Mesenchymal stem cell (in vitro differentiated cells and primary cell): ENCODE data around the gene ARSG.

Experiments
- DNase-seq: peaks from one replicate; pipeline ENCODE4 v3.0.0-alpha.2; 2013
- H2AFZ ChIP-seq: one replicate; pipeline ENCODE4 v1.6.1; 2013; ENCODE audit warnings: low read depth, mild to moderate bottlenecking, control low read depth, inconsistent platforms, low read length, moderate library complexity
- H2AK5ac ChIP-seq: 2 replicates; pipeline ENCODE4 v1.6.1; 2013; ENCODE audit warnings: low read length, moderate library complexity, mild to moderate bottlenecking, inconsistent platforms; ENCODE audit not compliant: severe bottlenecking
- H2BK120ac ChIP-seq: one replicate; pipeline ENCODE4 v1.6.1; 2013; ENCODE audit warnings: low read depth, mild to moderate bottlenecking, inconsistent platforms, low read length, moderate library complexity
- H2BK12ac ChIP-seq, 2 experiments: one replicate each; pipeline ENCODE4 v1.6.1; 2013; ENCODE audit warnings: inconsistent platforms in 2 of 2, low read length in 2 of 2, mild to moderate bottlenecking in 2 of 2, moderate library complexity in 2 of 2, control low read depth in 1 of 2
- H2BK15ac ChIP-seq: one replicate; pipeline ENCODE4 v1.6.1; 2013; ENCODE audit warnings: mild to moderate bottlenecking, low read depth, inconsistent platforms; ENCODE audit not compliant: poor library complexity, severe bottlenecking
- H2BK5ac ChIP-seq: 2 replicates; pipeline ENCODE4 v1.6.1; 2013; ENCODE audit warnings: low read depth, mild to moderate bottlenecking, low read length, control low read depth, inconsistent platforms; ENCODE audit not compliant: poor library complexity, severe bottlenecking
- H3K14ac ChIP-seq, 2 experiments: one replicate each; pipeline ENCODE4 v1.6.1; 2013; ENCODE audit warnings: inconsistent platforms in 2 of 2, low read length in 2 of 2, control low read depth in 1 of 2, mild to moderate bottlenecking in 1 of 2, moderate library complexity in 1 of 2
- H3K18ac ChIP-seq, 2 experiments: one replicate each; pipeline ENCODE4 v1.6.1; 2013; ENCODE audit warnings: inconsistent platforms in 2 of 2, low read length in 2 of 2, control low read depth in 1 of 2, low read depth in 1 of 2, mild to moderate bottlenecking in 1 of 2
- H3K23ac ChIP-seq, 2 experiments: one replicate each; pipeline ENCODE4 v1.6.1; 2013; ENCODE audit warnings: inconsistent platforms in 2 of 2, low read length in 2 of 2, mild to moderate bottlenecking in 2 of 2, moderate library complexity in 2 of 2, control low read depth in 1 of 2
- H3K27ac ChIP-seq: 2 replicates; pipeline ENCODE4 v1.5.1; 2013; ENCODE audit warnings: mild to moderate bottlenecking, moderate library complexity, low read length, control low read depth, inconsistent platforms; ENCODE audit not compliant: poor library complexity, severe bottlenecking
- H3K27me3 ChIP-seq, 2 experiments: 2 replicates each; pipeline versions ENCODE4 v1.6.1 to v1.7.0; 2013; ENCODE audit warnings: low read length in 2 of 2, mild to moderate bottlenecking in 2 of 2, moderate library complexity in 2 of 2, control low read depth in 1 of 2, inconsistent platforms in 1 of 2; ENCODE audit not compliant: control insufficient read depth in 1 of 2, insufficient read depth in 1 of 2
- H3K36me3 ChIP-seq, 2 experiments: 2 replicates each; pipeline versions ENCODE4 v1.6.1 to v1.7.0; 2013; ENCODE audit warnings: low read length in 2 of 2, control low read depth in 1 of 2, inconsistent platforms in 1 of 2, low read depth in 1 of 2, mild to moderate bottlenecking in 1 of 2; ENCODE audit not compliant: insufficient read depth in 2 of 2, control insufficient read depth in 1 of 2
- H3K4ac ChIP-seq, 2 experiments: one replicate each; pipeline ENCODE4 v1.6.1; 2013; ENCODE audit warnings: inconsistent platforms in 2 of 2, low read length in 2 of 2, mild to moderate bottlenecking in 2 of 2, moderate library complexity in 2 of 2, control low read depth in 1 of 2, low read depth in 1 of 2
- H3K4me1 ChIP-seq: 2 replicates; pipeline ENCODE4 v1.6.1; 2013; ENCODE audit warnings: low read depth, low read length, control low read depth; ENCODE audit not compliant: control insufficient read depth, insufficient read depth
- H3K4me2 ChIP-seq: 2 replicates; pipeline ENCODE4 v1.6.1; 2013; ENCODE audit warnings: low read length, mild to moderate bottlenecking, inconsistent platforms; ENCODE audit not compliant: poor library complexity, severe bottlenecking
- H3K4me3 ChIP-seq, 2 experiments: 2 replicates each; pipeline versions ENCODE4 v1.5.1 to v1.7.0; 2013; ENCODE audit warnings: low read length in 2 of 2, mild to moderate bottlenecking in 2 of 2, control low read depth in 1 of 2, low read depth in 1 of 2; ENCODE audit not compliant: insufficient read depth in 1 of 2
- H3K79me1 ChIP-seq: replicated peaks from 2 replicates; pipeline ENCODE4 v1.6.1; 2013; ENCODE audit warnings: mild to moderate bottlenecking, control low read depth, low read length, inconsistent platforms; ENCODE audit not compliant: poor library complexity, severe bottlenecking
- H3K9ac ChIP-seq: 2 replicates; pipeline ENCODE4 v1.7.0; 2013; ENCODE audit warnings: mild to moderate bottlenecking, low read length, moderate library complexity
- H3K9me3 ChIP-seq: 2 replicates; pipeline ENCODE4 v1.7.0; 2013; ENCODE audit warnings: mild to moderate bottlenecking, low read length; ENCODE audit not compliant: control insufficient read depth
- H4K8ac ChIP-seq: one replicate; pipeline ENCODE4 v1.6.1; 2013; ENCODE audit warnings: inconsistent platforms, mild to moderate bottlenecking, low read length, moderate library complexity
- H4K91ac ChIP-seq: one replicate; pipeline ENCODE4 v1.6.1; 2013; ENCODE audit warnings: mild to moderate bottlenecking, low read length, inconsistent platforms
- WGBS: methylation state at CpG from one replicate; pipeline ENCODE4 v1.1.7; 2013; ENCODE audit warnings: mixed read lengths; 5-methylcytosine and 5-hydroxymethylcytosine counted together

The ARSG gene

DNA sequence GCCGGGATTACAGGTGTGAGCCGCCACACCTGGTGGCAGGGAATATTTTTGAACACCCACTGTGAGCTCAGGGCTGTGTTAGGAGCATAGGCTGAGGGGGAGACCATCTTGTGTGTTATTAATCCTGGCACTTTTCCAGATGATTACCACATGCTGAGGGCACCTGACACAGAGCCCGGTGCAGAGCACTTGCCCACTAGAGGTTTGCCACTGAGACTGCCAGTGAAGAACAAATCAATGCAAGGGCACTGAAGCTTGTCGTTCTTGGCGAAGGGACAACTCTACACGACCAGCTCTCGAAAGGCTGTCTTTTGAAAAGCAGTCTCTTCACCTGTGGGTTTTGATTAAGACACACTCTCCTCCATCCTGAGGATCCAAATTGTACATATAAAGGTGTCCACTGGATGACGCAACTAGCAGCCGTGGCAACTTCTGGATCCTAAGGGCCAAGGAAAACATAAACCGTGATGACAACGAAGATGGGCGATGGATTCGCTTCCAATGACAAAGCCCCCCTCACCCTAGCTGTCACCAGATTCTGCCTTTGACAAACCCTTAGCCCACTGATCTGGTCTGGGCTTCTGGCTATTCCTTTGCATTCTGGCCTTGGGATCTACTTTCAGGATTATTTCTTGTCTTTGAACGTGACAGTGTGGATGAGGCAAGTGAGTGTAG, 137.3 kb downstream of the ARSG start:
- H2BK12ac ChIP-seq: no peak overlapping the region
- H3K27me3 ChIP-seq: no peaks in the 10 kb centered on the region
- H3K9me3 ChIP-seq: no peaks in the 10 kb centered on the region
- DNase-seq: no peak
- no peak overlapping the region for H3K23ac ChIP-seq
- H4K8ac ChIP-seq: no peak overlapping the region
- no peak overlapping the region for H2AK5ac ChIP-seq
- H2BK5ac ChIP-seq: no peak overlapping the region
- peaks cover 2% of the 10 kb centered on the region for H3K79me1 ChIP-seq
- no peak overlapping the region for H3K4me3 ChIP-seq
- H4K91ac ChIP-seq: no peak overlapping the region
- 95% methylated on average over 14 of the region's 14 CpGs for WGBS
- peaks cover 79 to 98% of the 10 kb centered on the region in 2 experiments for H3K36me3 ChIP-seq
- H3K4me1 ChIP-seq: no peaks in the 10 kb centered on the region
- H2BK120ac ChIP-seq: no peak overlapping the region
- no peak overlapping the region for H3K14ac ChIP-seq
- no peak overlapping the region for H3K4ac ChIP-seq
- H2BK15ac ChIP-seq: no peak overlapping the region
- H3K9ac ChIP-seq: no peak overlapping the region
- no peak overlapping the region for H3K4me2 ChIP-seq
- no peak overlapping the region for H3K27ac ChIP-seq
- no peak overlapping the region for H2AFZ ChIP-seq
- no peak overlapping the region for H3K18ac ChIP-seq

DNA sequence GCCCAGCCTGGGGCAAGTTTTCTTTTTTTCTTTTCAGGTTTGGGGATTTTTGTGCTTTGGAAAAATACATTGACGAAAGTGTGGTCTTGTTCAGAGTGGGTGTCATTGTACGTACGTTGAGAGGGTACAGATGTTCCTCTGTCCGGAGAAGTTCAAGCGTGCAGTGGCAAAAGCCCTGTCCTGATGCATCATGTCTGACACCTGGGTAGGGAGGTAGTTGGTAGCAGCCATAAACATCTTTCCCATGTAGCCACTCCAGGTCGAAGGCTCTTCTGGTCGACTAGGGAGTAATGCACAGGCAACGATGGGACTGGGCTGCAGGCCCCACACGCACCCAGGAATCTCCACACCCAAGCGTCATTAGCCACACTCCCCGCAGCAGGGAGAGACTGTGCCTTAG, 138.6 kb downstream of the ARSG start:
- no peak overlapping the region for H4K8ac ChIP-seq
- no peak overlapping the region for H3K4ac ChIP-seq
- H2BK12ac ChIP-seq: no peak overlapping the region
- no peak overlapping the region for H2BK15ac ChIP-seq
- H3K18ac ChIP-seq: no peak overlapping the region
- H2AK5ac ChIP-seq: no peak overlapping the region
- H3K4me1 ChIP-seq: no peaks in the 10 kb centered on the region
- H3K14ac ChIP-seq: no peak overlapping the region
- H2BK5ac ChIP-seq: no peak overlapping the region
- H3K27me3 ChIP-seq: no peaks in the 10 kb centered on the region
- no peak overlapping the region for H3K4me2 ChIP-seq
- no peak overlapping the region for H3K27ac ChIP-seq
- no peak overlapping the region for H3K4me3 ChIP-seq
- no peak overlapping the region for H3K23ac ChIP-seq
- 96% methylated on average over 11 of the region's 11 CpGs for WGBS
- no peak overlapping the region for H4K91ac ChIP-seq
- H3K9ac ChIP-seq: no peak overlapping the region
- peaks cover 5% of the 10 kb centered on the region for H3K79me1 ChIP-seq
- H3K36me3 ChIP-seq: peaks cover 83 to 98% of the 10 kb centered on the region in 2 experiments
- H2AFZ ChIP-seq: no peak overlapping the region
- no peaks in the 10 kb centered on the region for H3K9me3 ChIP-seq
- DNase-seq: no peak
- H2BK120ac ChIP-seq: no peak overlapping the region

DNA sequence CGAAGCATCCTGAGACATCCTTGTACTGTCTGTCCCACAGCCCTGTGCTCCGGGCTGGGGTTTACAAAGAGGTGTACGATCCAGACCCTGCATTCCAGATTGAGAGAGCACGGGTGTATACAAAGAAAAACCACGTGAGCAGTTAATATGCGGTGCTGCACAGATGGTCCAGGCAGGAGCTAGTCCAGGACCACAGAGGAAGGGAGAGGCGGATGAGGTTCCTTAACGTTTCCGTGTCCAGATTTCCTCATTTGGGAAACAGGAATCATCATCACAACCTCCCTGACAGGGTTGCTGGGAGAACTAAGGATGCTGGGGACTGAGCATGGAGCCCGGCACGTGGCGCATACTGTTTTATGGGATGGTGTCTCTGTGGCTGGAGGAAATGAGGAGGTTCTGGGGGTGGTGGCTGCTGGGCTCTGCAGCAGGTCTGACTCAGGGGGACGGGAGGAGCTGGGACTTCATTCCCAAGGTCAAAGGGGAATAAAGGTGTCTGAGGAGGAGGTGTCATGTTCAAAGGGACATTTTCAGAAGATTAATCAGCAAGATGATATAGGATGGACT, 139.8 kb downstream of the ARSG start:
- 97% methylated on average over 10 of the region's 13 CpGs for WGBS
- Histone ChIP-seq H3K36me3 (peaks cover 80 to 98% of the 10 kb centered on the region in 2 experiments), H3K9me3 (no peaks in the 10 kb centered on the region), H3K14ac (no peak overlapping the region), H2AK5ac (no peak overlapping the region), H4K91ac (no peak overlapping the region), H3K18ac (no peak overlapping the region), H3K4me2 (no peak overlapping the region), H3K4ac (no peak overlapping the region), H2BK12ac (no peak overlapping the region), H3K27me3 (no peaks in the 10 kb centered on the region), H3K23ac (no peak overlapping the region), H2BK120ac (no peak overlapping the region), H2BK5ac (no peak overlapping the region), H3K27ac (no peak overlapping the region), H3K9ac (no peak overlapping the region), H3K79me1 (peaks cover 8% of the 10 kb centered on the region), H2AFZ (no peak overlapping the region), H3K4me1 (peaks cover 5% of the 10 kb centered on the region), H3K4me3 (no peak overlapping the region), H2BK15ac (no peak overlapping the region), H4K8ac (no peak overlapping the region)
- DNase-seq: no peak

DNA sequence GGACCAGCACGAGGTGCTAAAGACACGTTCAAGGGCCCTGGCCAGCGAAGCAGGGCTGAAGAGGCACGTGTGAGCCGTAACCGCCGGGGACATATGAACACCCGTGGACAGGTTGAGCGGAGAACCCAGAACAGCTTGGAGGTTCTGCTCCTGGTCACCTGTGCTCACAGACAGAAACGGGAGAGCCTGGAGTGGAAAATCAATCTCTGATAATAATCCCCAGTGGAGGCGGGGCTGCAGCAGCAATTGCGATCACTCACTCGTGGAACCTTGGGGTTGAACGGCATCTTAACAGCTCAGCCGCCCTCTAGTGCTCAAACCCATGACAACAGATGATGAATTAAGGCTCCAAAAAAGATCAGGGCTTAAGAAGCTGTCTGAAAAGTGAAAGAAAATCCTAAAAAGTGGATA, 140.4 kb downstream of the ARSG start:
- H3K14ac ChIP-seq: no peak overlapping the region
- no peak overlapping the region for H2BK12ac ChIP-seq
- H2BK15ac ChIP-seq: no peak overlapping the region
- H3K18ac ChIP-seq: no peak overlapping the region
- no peak overlapping the region for H2AFZ ChIP-seq
- no peak overlapping the region for H3K4ac ChIP-seq
- no peak overlapping the region for H2AK5ac ChIP-seq
- H3K23ac ChIP-seq: no peak overlapping the region
- peaks cover 6% of the 10 kb centered on the region for H3K4me1 ChIP-seq
- 76% methylated on average over 15 of the region's 15 CpGs for WGBS
- no peak overlapping the region for H4K91ac ChIP-seq
- H2BK5ac ChIP-seq: no peak overlapping the region
- no peaks in the 10 kb centered on the region for H3K27me3 ChIP-seq
- H3K36me3 ChIP-seq: peaks cover 77 to 95% of the 10 kb centered on the region in 2 experiments
- H4K8ac ChIP-seq: no peak overlapping the region
- H3K4me3 ChIP-seq: no peak overlapping the region
- no peaks in the 10 kb centered on the region for H3K9me3 ChIP-seq
- no peak overlapping the region for H3K27ac ChIP-seq
- H3K79me1 ChIP-seq: peaks cover 9% of the 10 kb centered on the region
- peak; percentile 43 for DNase-seq
- H3K9ac ChIP-seq: no peak overlapping the region
- H3K4me2 ChIP-seq: no peak overlapping the region
- no peak overlapping the region for H2BK120ac ChIP-seq
